ELF-1 (cell line): ENCODE measurements around the gene SRRM3.
"Not testable (repeated sequence)": the region's sequence is repeated elsewhere in the genome, so short reads cannot be mapped to it uniquely, and the experiment has no call there.

Experiments
- DNase-seq: peaks from one replicate; pipeline ENCODE4 v3.0.0-alpha.2; 2016; ENCODE audit warnings: low read depth, low spot score

The SRRM3 gene

GRCh38 chr7:76314740-76315139 is 113.0 kb downstream of the SRRM3 start:
- not testable (repeated sequence) for DNase-seq

- DNase-seq, result no peak
Measured at GRCh38 chr7:76315364-76315763, 113.7 kb downstream of the SRRM3 start.

- DNase-seq, result peak; percentile 32
Measured at GRCh38 chr7:76316984-76317781, 115.5 kb downstream of the SRRM3 start.

GRCh38 chr7:76317782-76318487 is 116.2 kb downstream of the SRRM3 start:
- DNase-seq, result peak; percentile 99

GRCh38 chr7:76318488-76319353 is 117.0 kb downstream of the SRRM3 start:
- peak; percentile 86 for DNase-seq

GRCh38 chr7:76325092-76325491 is 123.4 kb downstream of the SRRM3 start:
- no peak for DNase-seq

- no peak for DNase-seq
Measured at GRCh38 chr7:76325811-76326210, 124.1 kb downstream of the SRRM3 start.

- DNase-seq, result no peak
Measured at GRCh38 chr7:76326646-76327233, 125.0 kb downstream of the SRRM3 start.

- DNase-seq, result no peak
Measured at GRCh38 chr7:76327610-76328009, 125.9 kb downstream of the SRRM3 start.

GRCh38 chr7:76328389-76328788 is 126.7 kb downstream of the SRRM3 start:
- no peak for DNase-seq

GRCh38 chr7:76329479-76329878 is 127.8 kb downstream of the SRRM3 start:
- no peak for DNase-seq

- no peak for DNase-seq
Measured at GRCh38 chr7:76330261-76330660, 128.6 kb downstream of the SRRM3 start.

- DNase-seq, result no peak
Measured at GRCh38 chr7:76330673-76331072, 129.0 kb downstream of the SRRM3 start.

GRCh38 chr7:76332078-76332477 is 130.4 kb downstream of the SRRM3 start:
- no peak for DNase-seq

- DNase-seq, result no peak
Measured at GRCh38 chr7:76333511-76334101, 131.9 kb downstream of the SRRM3 start.

- DNase-seq, result no peak
Measured at GRCh38 chr7:76334320-76334967, 132.7 kb downstream of the SRRM3 start.

- not testable (repeated sequence) for DNase-seq
Measured at GRCh38 chr7:76335417-76335816, 133.7 kb downstream of the SRRM3 start.

- DNase-seq, result no peak
Measured at GRCh38 chr7:76336094-76336493, 134.4 kb downstream of the SRRM3 start.
